ENCODE data around the gene ADSS1.

Gene ADSS1

GRCh38 chr14:104770851-104771272 is 46.8 kb downstream of the ADSS1 start:
- peak in 1 of 2 experiments; percentile 54 for DNase-seq

- DNase-seq = no peak
Measured at GRCh38 chr14:104771374-104771773, 47.3 kb downstream of the ADSS1 start.

GRCh38 chr14:104771918-104772706 is 48.1 kb downstream of the ADSS1 start:
- DNase-seq = no peak

GRCh38 chr14:104772707-104773504 is 48.9 kb downstream of the ADSS1 start:
- DNase-seq = no peak

- DNase-seq = no peak
Measured at GRCh38 chr14:104773505-104774452, 49.8 kb downstream of the ADSS1 start.

GRCh38 chr14:104774453-104775072 is 50.5 kb downstream of the ADSS1 start:
- DNase-seq = no peak

- no peak for DNase-seq
Measured at GRCh38 chr14:104775073-104775489, 51.1 kb downstream of the ADSS1 start.

GRCh38 chr14:104776481-104776880 is 52.5 kb downstream of the ADSS1 start:
- no peak for DNase-seq

- DNase-seq = no peak
Measured at GRCh38 chr14:104776961-104777807, 53.2 kb downstream of the ADSS1 start.

- no peak for DNase-seq
Measured at GRCh38 chr14:104777808-104778249, 53.8 kb downstream of the ADSS1 start.

GRCh38 chr14:104778694-104779331 is 54.8 kb downstream of the ADSS1 start:
- DNase-seq = no peak

GRCh38 chr14:104779776-104780512 is 55.9 kb downstream of the ADSS1 start:
- no peak for DNase-seq

- DNase-seq = no peak
Measured at GRCh38 chr14:104780513-104781030, 56.5 kb downstream of the ADSS1 start.

GRCh38 chr14:104781271-104782077 is 57.4 kb downstream of the ADSS1 start:
- no peak for DNase-seq

- DNase-seq = no peak
Measured at GRCh38 chr14:104782086-104782807, 58.2 kb downstream of the ADSS1 start.

GRCh38 chr14:104782808-104783139 is 58.7 kb downstream of the ADSS1 start:
- no peak for DNase-seq

- no peak for DNase-seq
Measured at GRCh38 chr14:104783484-104784217, 59.6 kb downstream of the ADSS1 start.

GRCh38 chr14:104784218-104784568 is 60.2 kb downstream of the ADSS1 start:
- no peak for DNase-seq
